GM10847 (cell line): Measurements from ENCODE around the gene YPEL3.

Source experiments
- POLR2A ChIP-seq: IDR thresholded peaks from 2 replicates; pipeline ENCODE4 v1.6.1; 2011; ENCODE audit not compliant: insufficient read length; ENCODE audit errors: extremely low read depth

YPEL3 gene

DNA sequence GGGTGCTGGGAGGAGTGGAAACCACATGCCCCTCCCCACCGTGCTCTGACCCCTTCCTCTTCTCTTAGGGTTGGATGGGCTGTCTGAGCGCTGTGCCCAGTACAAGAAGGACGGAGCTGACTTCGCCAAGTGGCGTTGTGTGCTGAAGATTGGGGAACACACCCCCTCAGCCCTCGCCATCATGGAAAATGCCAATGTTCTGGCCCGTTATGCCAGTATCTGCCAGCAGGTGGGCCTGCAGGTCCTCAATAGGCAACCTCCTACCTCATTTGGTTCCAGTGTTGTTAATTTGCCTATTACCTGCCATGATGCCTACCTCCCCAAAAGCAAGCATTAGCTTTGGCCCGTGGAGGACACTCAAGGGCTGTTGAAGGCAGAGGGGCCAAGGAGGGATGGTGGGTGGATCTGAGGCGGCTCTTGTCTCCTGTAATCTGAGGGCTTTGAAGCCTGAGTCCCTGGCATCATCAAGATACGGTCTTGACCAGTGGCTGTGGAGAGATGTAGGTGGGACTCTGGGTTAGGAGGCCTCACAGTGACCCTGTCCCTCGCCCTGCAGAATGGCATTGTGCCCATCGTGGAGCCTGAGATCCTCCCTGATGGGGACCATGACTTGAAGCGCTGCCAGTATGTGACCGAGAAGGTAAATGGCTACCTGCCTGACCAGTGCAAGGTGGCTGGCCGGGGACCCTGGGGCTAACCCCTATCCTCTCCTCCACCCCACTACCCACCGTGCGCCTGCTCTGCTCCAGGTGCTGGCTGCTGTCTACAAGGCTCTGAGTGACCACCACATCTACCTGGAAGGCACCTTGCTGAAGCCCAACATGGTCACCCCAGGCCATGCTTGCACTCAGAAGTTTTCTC is 27.0 kb downstream of the YPEL3 start:
- TF ChIP-seq POLR2A, result no peak

DNA sequence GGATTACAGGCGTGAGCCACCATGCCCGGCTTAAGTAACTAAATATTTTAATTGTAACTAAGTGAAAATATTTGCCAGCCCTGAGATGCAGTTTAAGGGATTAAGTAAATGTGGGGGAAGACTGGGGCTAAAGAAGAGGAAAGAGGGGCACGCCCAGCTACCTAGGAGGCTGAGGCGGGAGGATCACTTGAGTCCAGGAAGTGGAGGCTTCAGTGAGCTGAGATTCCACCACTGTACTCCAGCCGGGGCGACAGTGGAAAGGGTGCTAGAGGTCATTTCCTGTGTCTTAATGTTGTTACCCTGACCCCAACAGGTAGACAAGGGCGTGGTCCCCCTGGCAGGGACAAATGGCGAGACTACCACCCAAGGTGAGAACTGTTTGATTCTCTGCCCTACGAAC is 27.7 kb downstream of the YPEL3 start:
- TF ChIP-seq POLR2A, result no peak

DNA sequence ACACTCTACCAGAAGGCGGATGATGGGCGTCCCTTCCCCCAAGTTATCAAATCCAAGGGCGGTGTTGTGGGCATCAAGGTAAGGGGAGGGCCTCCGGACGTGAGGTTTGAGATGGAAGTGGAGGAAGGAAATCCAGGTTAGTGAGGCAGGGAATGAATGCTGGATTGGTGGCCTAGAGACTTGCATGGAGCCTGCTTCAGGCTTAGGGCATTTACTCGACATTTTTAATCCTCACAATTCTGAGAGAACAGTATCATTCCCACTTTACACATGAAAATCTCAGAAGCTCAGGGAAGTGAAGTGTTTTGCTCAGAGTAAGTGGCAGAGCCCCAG is 28.5 kb downstream of the YPEL3 start:
- no peak for TF ChIP-seq POLR2A

DNA sequence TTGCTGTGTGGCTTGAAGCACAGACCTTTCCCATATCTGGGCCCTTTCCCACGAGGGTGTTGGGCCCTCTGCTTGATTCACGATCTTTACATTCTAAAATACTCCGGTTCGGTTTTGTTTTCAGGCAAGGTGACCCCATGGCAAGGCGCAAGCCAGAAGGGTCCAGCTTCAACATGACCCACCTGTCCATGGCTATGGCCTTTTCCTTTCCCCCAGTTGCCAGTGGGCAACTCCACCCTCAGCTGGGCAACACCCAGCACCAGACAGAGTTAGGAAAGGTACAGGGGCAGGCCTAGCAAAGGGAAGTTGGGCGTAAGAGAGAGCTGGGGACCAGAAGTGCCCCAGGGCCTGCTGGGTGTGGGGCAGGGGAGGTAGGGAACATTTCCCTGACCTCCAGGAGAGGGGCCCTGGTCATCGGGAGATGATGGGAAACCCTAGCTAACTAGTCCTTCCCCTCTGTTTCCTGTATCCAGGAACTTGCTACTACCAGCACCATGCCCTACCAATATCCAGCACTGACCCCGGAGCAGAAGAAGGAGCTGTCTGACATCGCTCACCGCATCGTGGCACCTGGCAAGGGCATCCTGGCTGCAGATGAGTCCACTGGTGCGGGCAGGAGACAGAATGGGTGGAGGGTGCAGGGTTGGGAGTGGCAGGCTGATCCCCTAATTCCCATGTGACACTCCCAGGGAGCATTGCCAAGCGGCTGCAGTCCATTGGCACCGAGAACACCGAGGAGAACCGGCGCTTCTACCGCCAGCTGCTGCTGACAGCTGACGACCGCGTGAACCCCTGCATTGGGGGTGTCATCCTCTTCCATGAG is 29.0 kb downstream of the YPEL3 start:
- no peak for TF ChIP-seq POLR2A

DNA sequence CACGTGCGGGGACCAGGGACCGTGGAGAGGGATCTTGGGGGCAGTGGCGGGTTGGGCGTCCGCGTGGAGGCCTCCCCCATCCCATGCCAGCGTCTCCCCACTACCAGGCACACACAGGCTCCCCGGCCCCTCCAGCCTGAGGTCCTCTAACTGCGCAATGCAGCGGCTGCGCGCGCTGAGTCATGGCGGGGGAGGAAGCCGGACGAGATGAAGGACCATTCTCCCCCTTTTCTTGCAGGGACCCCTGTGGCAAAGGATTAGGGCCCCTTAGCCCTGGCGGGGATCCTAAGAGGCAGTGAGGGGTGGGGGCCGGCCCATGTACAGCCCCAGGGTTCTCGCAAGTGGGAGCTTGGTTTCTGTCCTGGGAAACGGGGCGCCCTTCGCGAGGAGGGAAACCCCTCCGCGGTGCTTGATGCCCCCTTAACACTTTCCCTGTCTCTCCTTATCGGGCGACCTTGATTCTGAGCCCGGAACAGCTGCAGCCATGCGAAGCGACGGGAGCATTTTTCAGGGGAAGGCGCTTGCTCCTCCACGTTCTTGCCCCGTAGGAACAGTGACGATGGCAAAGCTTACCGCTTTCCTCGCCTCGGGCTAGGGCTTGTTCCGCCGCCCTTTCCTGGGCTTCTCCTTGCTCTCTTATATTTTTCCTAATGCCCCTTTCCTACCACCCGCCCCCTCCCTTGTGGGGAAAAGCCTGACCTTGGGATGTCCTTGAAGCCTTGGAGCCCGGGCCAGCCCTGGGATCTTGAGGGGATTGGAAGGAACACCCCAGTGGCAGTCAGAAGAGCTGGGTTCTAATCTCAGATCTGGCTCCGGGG is 29.9 kb downstream of the YPEL3 start:
- no peak for TF ChIP-seq POLR2A

DNA sequence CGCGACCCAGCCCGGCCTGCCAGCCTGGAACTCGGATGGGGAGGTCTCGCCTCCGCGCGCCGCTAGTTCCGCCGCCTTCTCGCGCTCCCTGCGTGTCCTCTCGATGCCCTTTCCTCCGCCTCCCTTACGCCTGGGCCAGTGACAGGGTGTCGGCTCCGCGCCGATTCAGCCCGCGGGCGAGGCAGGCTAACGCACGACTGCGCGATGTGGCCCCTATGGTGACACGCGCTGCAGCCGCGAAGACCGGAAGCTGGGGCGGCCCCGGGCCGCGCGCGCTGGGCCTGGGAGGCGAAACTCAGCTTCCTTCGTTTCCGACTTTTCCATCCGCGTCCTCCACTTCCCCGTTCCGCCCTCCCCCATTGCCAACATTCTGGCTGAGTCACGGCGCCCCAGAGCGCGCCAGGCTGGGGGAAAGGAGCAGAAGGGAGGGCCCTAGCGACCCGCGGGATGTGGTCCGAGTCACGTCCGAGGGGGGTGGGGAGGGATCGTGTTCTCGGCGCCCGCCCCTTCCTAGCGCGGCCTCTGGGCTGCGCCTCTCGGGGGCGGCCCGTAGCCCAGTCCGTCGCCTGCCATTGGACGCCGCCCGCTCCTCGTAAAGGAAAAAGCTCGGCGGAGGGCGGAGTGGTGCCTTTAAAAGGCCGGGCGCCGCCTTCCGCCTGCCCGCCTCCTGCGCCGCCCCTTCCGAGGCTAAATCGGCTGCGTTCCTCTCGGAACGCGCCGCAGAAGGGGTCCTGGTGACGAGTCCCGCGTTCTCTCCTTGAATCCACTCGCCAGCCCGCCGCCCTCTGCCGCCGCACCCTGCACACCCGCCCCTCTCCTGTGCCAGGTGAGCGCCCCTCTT is 30.7 kb downstream of the YPEL3 start, which contains the start of gene ALDOA:
TSS of gene ALDOA (plus strand) at position 659 of the 841 bp plus-strand sequence. CDS start 1,138 bp downstream, outside the sequence.
- TF ChIP-seq POLR2A, result peak; percentile 86

DNA sequence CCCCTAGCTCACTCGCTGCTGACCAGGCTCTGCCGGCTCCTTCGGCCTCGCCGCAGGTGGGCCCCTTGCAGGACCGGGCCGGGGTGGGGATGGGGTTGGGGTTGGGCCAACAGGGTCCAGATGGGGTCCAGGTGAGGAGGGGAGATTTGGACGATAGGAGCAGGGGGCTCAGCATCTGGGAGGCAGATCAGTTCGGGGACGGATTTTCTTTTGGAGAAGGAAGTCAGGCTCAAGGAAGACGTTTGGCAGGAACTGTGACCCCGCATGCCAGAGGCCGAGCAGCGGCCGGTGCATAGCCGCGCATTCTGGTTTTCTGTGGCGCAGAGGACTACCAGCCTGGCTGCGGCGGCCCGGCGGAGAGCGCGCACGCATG is 31.3 kb downstream of the YPEL3 start:
- no peak for TF ChIP-seq POLR2A

DNA sequence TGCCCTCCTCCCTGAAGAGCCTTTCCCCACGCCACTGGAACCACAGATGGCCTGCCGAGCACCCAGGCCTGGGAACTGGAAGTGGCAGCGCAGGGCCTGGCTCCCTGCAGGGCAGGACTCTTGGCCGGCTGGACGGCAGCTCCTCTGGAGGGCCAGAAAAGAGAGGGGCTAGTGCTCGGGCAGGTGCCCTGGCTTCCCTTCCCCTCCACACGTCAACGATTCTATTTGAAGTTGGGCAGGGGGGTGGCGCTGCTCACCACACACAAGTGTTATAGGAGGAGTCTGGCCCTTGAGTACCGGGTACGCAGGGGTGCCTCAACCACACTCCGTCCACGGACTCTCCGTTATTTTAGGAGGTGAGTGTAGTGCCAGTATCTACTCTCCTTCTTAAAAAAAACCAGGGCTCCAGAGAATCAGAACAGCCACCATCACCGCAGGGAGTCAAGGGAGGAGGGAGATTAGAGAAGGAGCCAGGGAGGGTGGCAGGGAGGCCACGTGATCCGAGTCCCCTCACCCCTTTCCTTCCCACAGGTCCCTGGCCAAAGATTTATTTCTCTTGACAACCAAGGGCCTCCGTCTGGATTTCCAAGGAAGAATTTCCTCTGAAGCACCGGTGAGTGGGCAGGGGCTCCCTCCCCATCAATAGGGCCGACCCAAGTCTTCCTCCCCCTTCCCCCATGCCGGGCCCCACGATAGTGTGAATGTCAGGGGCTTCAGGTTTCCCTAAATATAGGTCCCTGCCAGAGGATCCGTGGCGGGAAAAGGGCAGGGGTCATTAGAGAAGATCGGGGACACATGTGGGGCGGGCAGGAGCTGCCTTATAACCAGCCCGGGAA is 31.9 kb downstream of the YPEL3 start:
- TF ChIP-seq POLR2A, result peak; percentile 70

DNA sequence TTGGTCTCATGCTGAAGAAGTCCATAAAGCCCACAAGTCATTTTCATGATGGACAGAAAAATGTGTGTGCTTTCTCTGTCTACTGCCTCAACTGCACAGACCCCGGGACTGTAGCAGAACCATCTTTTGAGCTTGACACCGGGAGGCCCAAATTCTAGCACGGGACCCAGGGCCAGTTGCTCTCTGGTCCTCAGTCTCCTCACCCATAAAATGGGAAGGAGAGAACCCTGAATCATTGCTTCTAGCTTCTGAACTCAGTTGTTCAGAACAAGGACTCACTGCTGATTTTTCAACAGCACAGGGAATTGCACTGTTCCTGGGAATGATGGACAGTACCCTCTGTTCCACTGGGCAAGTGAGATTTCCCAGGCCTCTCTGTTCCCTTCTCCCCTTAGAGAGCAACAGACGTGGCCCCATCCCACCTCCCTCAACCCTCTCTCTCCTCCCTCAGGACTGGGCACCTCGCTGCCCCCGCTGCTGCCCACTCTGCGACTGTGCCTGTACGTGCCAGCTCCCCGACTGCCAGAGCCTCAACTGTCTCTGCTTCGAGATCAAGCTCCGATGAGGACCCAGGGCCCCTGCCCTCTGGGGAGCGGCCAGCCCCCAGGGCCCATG is 32.6 kb downstream of the YPEL3 start:
- no peak for TF ChIP-seq POLR2A

DNA sequence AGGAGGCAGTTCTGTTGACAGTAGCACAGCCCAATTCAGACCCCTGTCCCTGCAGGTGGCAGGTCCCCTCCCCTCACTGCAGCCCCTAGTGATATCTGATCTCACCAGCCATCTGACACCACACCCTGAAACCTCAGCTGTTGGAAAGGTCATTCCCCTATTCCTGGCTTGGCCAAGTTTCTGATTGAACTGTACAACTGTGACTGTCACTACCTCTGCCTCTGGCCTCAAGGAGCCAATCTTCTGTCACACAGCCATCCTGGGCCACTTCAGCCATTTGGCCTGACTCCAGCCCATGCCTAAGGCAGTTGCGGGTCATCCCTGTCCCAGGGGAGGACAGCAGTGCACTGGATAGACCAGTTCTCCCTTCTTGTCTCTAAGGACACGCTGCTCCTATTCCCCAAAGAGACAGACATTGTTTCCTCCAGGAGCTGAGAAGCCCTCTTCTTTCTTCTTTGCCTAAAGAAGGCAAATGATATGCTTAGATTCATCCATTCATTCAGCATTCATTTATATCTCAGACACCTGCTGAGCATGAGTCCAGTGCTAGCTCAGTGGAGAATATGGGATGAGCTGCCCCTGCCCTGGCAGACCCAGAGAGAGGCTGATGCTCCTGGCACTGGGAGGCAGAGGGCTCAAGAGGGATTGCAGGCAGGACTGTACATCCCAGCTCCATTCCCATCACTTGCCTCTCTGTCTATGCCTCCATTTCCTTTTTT is 35.0 kb downstream of the YPEL3 start:
- TF ChIP-seq POLR2A, result no peak

DNA sequence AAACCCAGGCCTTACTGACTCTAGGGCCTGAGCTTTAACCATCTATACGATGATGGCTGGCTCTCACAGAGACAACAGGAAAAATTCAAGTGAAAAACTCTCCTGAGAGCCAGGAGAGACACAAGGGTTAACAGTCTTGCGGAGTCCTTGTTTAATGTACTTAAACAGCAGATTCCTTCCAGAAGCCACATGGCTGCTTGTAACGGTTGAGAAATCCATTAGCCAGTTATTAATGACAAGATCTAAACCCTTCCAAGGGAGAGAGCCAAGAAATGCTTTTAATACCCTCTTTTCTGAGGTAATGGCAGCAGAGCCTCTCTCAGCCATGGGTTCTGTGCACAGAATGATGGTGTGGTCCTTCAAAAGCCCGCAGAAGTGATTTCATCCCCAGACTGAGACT is 35.7 kb downstream of the YPEL3 start:
- TF ChIP-seq POLR2A, result no peak

DNA sequence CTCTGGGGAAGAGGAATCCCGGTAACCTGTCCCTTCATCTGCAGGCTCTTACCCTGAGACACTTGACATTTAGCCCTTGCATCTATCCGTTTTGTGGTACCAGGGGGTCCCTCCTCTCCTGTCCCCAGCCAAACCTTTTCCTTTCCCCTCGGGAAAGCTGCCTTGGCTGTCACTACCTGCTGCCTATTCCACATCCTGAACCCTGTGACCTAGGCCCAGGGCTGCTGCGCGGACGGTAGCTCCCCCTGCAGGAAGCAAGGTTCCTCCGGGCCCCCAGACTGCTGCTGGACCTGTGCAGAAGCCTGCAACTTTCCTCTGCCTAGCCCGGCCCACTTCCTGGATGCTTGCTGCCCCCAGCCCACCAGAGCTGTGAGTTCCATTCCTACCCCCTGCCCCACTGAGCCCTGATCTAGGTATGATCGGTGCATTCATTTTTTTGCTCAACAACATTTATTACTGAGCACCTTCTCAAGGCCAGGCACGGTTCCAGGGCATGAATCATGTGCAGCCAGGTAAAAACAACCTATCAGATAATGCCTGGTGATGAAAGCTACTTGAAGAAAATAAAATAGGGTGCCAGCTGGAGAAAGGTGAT is 41.0 kb downstream of the YPEL3 start:
- TF ChIP-seq POLR2A, result no peak
